ENCODE measurements around the gene XKR8.

XKR8 gene

GRCh38 chr1:27959792-27960603 is at the start of gene XKR8:
TSS of gene XKR8 (plus strand) at chr1:27959973. CDS start at chr1:27960070, 97 bp downstream.
- Histone ChIP-seq H3K27me3 (ENCODE audit: low read depth, low read length) (no peaks in the 10 kb centered on the region), H3K9me3 (ENCODE audit: insufficient read depth, low read length) (no peaks in the 10 kb centered on the region), H2AFZ (ENCODE audit: low read depth, low read length) (peak within 1 kb of the TSS; percentile 91), H4K20me1 (ENCODE audit: insufficient read depth, low read length) (no peaks in the 10 kb centered on the region), H3K4me1 (ENCODE audit: low read length) (peaks cover 5% of the 10 kb centered on the region; the same call in 1 of the 2 replicates), H3K4me2 (ENCODE audit: low read length) (peak within 1 kb of the TSS; percentile 85), H3K4me3 (ENCODE audit: low read length) (peak within 1 kb of the TSS; percentile 92), H3K36me3 (replicated peaks; ENCODE audit: low read depth, low read length) (no peaks in the 10 kb centered on the region), H3K79me2 (ENCODE audit: low read length) (no peaks in the 10 kb centered on the region), H3K9ac (ENCODE audit: low read length) (peak within 1 kb of the TSS; percentile 74), H3K27ac (ENCODE audit: low read length) (no peak within 1 kb of the TSS)
- no peak for TF ChIP-seq EZH2phosphoT487 (IDR thresholded peaks at IDR 0.05; ENCODE audit: low read depth)
- TF ChIP-seq CTCF (IDR thresholded peaks at IDR 0.05; ENCODE audit: low read depth, low read length) = peak; percentile 30

GRCh38 chr1:27912429-27912828 is 47.3 kb upstream of the XKR8 start:
- TF ChIP-seq CTCF (IDR thresholded peaks at IDR 0.05; ENCODE audit: low read depth, low read length) (no peak), EZH2phosphoT487 (IDR thresholded peaks at IDR 0.05; ENCODE audit: low read depth) (no peak)
- H3K9me3 ChIP-seq (ENCODE audit: insufficient read depth, low read length) = peaks cover 4% of the 10 kb centered on the region; the same call in 1 of the 2 replicates
- H3K27me3 ChIP-seq (ENCODE audit: low read depth, low read length) = peaks cover 3% of the 10 kb centered on the region; the same call in 1 of the 2 replicates
- H4K20me1 ChIP-seq (ENCODE audit: insufficient read depth, low read length) = no peaks in the 10 kb centered on the region
- no peak overlapping the region for H3K27ac ChIP-seq (ENCODE audit: low read length)
- peaks cover 25% of the 10 kb centered on the region for H3K36me3 ChIP-seq (replicated peaks; ENCODE audit: low read depth, low read length)
- peaks cover 27% of the 10 kb centered on the region for H3K79me2 ChIP-seq (ENCODE audit: low read length)
- no peak overlapping the region for H3K4me3 ChIP-seq (ENCODE audit: low read length)
- no peak overlapping the region for H3K9ac ChIP-seq (ENCODE audit: low read length)
- peaks cover 5% of the 10 kb centered on the region for H3K4me1 ChIP-seq (ENCODE audit: low read length)
- no peak overlapping the region for H2AFZ ChIP-seq (ENCODE audit: low read depth, low read length)
- no peak overlapping the region for H3K4me2 ChIP-seq (ENCODE audit: low read length)

GRCh38 chr1:27915082-27915575 is 44.6 kb upstream of the XKR8 start:
- Histone ChIP-seq H3K79me2 (ENCODE audit: low read length) (peaks cover 27% of the 10 kb centered on the region), H3K36me3 (replicated peaks; ENCODE audit: low read depth, low read length) (peaks cover 13% of the 10 kb centered on the region), H3K4me2 (ENCODE audit: low read length) (peak overlapping the region; percentile 59), H3K4me3 (ENCODE audit: low read length) (peak overlapping the region; percentile 53), H2AFZ (ENCODE audit: low read depth, low read length) (peak overlapping the region; percentile 93), H3K27me3 (ENCODE audit: low read depth, low read length) (peaks cover 15% of the 10 kb centered on the region; the same call in 1 of the 2 replicates), H3K4me1 (ENCODE audit: low read length) (peaks cover 5% of the 10 kb centered on the region), H4K20me1 (ENCODE audit: insufficient read depth, low read length) (no peaks in the 10 kb centered on the region), H3K9me3 (ENCODE audit: insufficient read depth, low read length) (peaks cover 4% of the 10 kb centered on the region; the same call in 1 of the 2 replicates), H3K9ac (ENCODE audit: low read length) (no peak overlapping the region), H3K27ac (ENCODE audit: low read length) (peak overlapping the region; percentile 29; the same call in 1 of the 2 replicates)
- TF ChIP-seq EZH2phosphoT487 (IDR thresholded peaks at IDR 0.05; ENCODE audit: low read depth) = no peak
- TF ChIP-seq CTCF (IDR thresholded peaks at IDR 0.05; ENCODE audit: low read depth, low read length) = no peak

GRCh38 chr1:27922272-27922671 is 37.5 kb upstream of the XKR8 start:
- Histone ChIP-seq H3K4me1 (ENCODE audit: low read length) (no peaks in the 10 kb centered on the region), H3K27ac (ENCODE audit: low read length) (no peak overlapping the region), H3K4me2 (ENCODE audit: low read length) (no peak overlapping the region), H3K9me3 (ENCODE audit: insufficient read depth, low read length) (no peaks in the 10 kb centered on the region), H3K79me2 (ENCODE audit: low read length) (no peaks in the 10 kb centered on the region), H3K36me3 (replicated peaks; ENCODE audit: low read depth, low read length) (no peaks in the 10 kb centered on the region), H3K9ac (ENCODE audit: low read length) (no peak overlapping the region), H2AFZ (ENCODE audit: low read depth, low read length) (no peak overlapping the region), H3K27me3 (ENCODE audit: low read depth, low read length) (peaks cover 14% of the 10 kb centered on the region; the same call in 1 of the 2 replicates), H3K4me3 (ENCODE audit: low read length) (no peak overlapping the region), H4K20me1 (ENCODE audit: insufficient read depth, low read length) (no peaks in the 10 kb centered on the region)
- no peak for TF ChIP-seq EZH2phosphoT487 (IDR thresholded peaks at IDR 0.05; ENCODE audit: low read depth)
- TF ChIP-seq CTCF (IDR thresholded peaks at IDR 0.05; ENCODE audit: low read depth, low read length) = no peak

All from OCI-LY3 (cell line).